A673 (cell line): ENCODE measurements around the gene SNTB2.

Experiments
- CTCF ChIP-seq: fragments of 300-800, 200-600 bp; sonication (generic); conservative IDR thresholded peaks from 2 replicates; pipeline ENCODE4 v1.5.1; 2017; ENCODE audit warnings: low read depth, mild to moderate bottlenecking, antibody characterized with exemption, low read length, moderate library complexity, mixed read lengths
- EZH2 ChIP-seq: fragments of 200-600 bp; sonication (generic); IDR thresholded peaks from 2 replicates; pipeline ENCODE4 v1.6.1; 2017; ENCODE audit warnings: borderline replicate concordance, low read depth, mild to moderate bottlenecking, mixed read lengths, antibody characterized with exemption, low read length; ENCODE audit not compliant: poor library complexity, severe bottlenecking

GRCh38 chr16:69307856-69308255 is 120.9 kb downstream of the SNTB2 start:
- TF ChIP-seq CTCF (no peak), EZH2 (no peak)
